Mesothelial cell of epicardium (in vitro differentiated cells): ENCODE results near the gene GPR137C. TPM values are rescaled to one million over a fixed set of nuclear protein-coding genes. Genes with fewer than 3 reads are reported as not detected.

Experiments
- DNase-seq, 2 experiments: peaks; one replicate each; pipeline ENCODE4 v3.0.0; 2021; ENCODE audit warnings: low spot score in 2 of 2; ENCODE audit not compliant: unreplicated experiment in 2 of 2
- H3K27ac Mint-ChIP-seq: 2 replicates; pipeline ENCODE4 v1.8.0; 2021; ENCODE audit warnings: mixed read lengths
- H3K27me3 Mint-ChIP-seq: 2 replicates; pipeline ENCODE4 v1.8.0; 2021; ENCODE audit warnings: low read depth, mixed read lengths
- H3K36me3 Mint-ChIP-seq: 2 replicates; pipeline ENCODE4 v1.8.0; 2021; ENCODE audit warnings: mixed read lengths
- H3K4me1 Mint-ChIP-seq: 2 replicates; pipeline ENCODE4 v1.8.0; 2021; ENCODE audit warnings: mixed read lengths
- H3K4me3 Mint-ChIP-seq: 2 replicates; pipeline ENCODE4 v1.8.0; 2021; ENCODE audit warnings: mild to moderate bottlenecking, moderate library complexity, mixed read lengths
- H3K9me3 Mint-ChIP-seq: 2 replicates; pipeline ENCODE4 v1.8.0; 2021; ENCODE audit warnings: mixed read lengths
- total RNA-seq: library from RNA; stranded (reverse); gene quantifications from 3 replicates; pipeline ENCODE4 v1.2.1, GENCODE V29; 2021
- TF ChIP-seq, protein P1 (sequence below): fragments of 200-600 bp; sonication (generic); IDR thresholded peaks from one replicate; pipeline ENCODE4 v1.5.0; 2021; ENCODE audit warnings: antibody characterized with exemption; ENCODE audit not compliant: unreplicated experiment

Gene GPR137C, protein sequence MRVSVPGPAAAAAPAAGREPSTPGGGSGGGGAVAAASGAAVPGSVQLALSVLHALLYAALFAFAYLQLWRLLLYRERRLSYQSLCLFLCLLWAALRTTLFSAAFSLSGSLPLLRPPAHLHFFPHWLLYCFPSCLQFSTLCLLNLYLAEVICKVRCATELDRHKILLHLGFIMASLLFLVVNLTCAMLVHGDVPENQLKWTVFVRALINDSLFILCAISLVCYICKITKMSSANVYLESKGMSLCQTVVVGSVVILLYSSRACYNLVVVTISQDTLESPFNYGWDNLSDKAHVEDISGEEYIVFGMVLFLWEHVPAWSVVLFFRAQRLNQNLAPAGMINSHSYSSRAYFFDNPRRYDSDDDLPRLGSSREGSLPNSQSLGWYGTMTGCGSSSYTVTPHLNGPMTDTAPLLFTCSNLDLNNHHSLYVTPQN
- 3.5 to 4.1 TPM (median 3.8 TPM) in 3 replicates for total RNA-seq

DNA sequence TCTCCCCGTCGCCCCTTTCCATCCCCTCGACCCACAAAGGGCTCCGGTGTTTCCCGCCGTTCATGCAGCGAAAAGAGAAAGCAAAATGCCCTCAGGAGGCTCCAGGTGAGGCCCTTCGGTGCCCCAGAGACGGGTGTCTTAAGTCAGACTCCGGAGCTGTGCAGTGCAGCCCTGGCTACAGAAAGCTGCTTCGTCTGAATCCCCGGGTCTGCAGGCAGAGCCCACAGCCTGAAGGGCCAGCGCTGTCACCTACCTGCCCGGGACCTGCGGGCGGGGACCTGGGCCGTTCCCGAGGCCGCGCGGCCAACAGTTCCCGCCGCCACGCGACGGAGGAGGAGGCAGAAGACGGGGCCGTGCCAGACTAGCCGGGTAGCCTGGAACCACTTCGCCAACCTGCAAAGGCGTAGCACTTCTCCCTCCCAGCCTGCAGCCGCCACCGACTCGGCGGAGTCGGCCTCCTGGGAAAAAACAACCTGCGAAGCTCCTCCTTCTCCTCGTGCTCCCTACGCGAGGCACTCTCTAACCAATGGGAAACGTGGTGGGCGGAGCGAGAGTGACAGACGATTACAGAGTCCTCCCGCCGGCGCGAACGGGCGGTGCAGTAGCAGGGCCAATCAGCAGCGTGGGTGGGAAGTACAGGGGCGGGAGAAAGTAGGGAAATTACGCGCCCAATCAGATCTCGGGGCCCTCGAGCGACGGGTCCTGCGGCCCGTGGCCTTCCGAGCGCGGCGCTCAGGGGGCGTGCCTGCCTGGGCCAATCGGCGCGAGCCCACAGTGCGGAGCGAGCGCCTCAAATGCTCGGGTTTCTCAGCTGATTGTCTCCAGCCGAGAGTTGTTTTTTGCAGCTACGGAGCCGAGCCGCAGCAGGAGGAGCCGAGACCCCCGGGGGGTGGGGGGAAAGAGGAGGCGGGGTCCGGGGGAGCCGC lies at the start of gene GPR137C, which contains the start of gene TXNDC16:
TSS of gene GPR137C (plus strand) at position 774 of the 926 bp plus-strand sequence. CDS start 312 bp downstream, outside the sequence.
TSS of gene TXNDC16 (minus strand) at position 443 of the 926 bp plus-strand sequence. CDS start 8,948 bp downstream, outside the sequence.
- Mint-ChIP-seq H3K9me3 (no peaks in the 10 kb centered on the region), H3K27ac (peak within 1 kb of the TSS; percentile 95), H3K27me3 (no peaks in the 10 kb centered on the region), H3K36me3 (no peaks in the 10 kb centered on the region), H3K4me1 (peaks cover 20% of the 10 kb centered on the region), H3K4me3 (peak within 1 kb of the TSS; percentile 90)
- TF ChIP-seq, protein P1, sequence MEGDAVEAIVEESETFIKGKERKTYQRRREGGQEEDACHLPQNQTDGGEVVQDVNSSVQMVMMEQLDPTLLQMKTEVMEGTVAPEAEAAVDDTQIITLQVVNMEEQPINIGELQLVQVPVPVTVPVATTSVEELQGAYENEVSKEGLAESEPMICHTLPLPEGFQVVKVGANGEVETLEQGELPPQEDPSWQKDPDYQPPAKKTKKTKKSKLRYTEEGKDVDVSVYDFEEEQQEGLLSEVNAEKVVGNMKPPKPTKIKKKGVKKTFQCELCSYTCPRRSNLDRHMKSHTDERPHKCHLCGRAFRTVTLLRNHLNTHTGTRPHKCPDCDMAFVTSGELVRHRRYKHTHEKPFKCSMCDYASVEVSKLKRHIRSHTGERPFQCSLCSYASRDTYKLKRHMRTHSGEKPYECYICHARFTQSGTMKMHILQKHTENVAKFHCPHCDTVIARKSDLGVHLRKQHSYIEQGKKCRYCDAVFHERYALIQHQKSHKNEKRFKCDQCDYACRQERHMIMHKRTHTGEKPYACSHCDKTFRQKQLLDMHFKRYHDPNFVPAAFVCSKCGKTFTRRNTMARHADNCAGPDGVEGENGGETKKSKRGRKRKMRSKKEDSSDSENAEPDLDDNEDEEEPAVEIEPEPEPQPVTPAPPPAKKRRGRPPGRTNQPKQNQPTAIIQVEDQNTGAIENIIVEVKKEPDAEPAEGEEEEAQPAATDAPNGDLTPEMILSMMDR = no peak
- peak; percentile 98 to 99 for DNase-seq

DNA sequence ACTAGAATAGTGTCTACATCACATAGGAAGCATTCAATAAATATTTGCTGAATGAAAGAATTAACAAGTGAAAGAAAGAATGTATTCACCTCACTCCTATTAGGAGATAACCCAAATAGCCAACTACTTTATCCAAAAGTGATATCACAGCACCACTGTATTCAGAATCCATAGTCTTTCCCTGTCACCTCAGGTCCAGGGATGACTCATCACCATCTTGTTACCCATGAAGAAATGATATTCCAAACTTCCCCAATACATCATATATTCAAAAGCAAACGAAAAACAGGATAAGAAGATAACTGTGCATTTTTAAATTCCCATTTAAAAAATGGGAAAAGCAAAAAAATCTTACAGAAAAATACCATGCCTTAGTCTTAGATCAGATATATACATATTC lies 39.4 kb upstream of the GPR137C start:
- H3K4me1 Mint-ChIP-seq = no peaks in the 10 kb centered on the region

DNA sequence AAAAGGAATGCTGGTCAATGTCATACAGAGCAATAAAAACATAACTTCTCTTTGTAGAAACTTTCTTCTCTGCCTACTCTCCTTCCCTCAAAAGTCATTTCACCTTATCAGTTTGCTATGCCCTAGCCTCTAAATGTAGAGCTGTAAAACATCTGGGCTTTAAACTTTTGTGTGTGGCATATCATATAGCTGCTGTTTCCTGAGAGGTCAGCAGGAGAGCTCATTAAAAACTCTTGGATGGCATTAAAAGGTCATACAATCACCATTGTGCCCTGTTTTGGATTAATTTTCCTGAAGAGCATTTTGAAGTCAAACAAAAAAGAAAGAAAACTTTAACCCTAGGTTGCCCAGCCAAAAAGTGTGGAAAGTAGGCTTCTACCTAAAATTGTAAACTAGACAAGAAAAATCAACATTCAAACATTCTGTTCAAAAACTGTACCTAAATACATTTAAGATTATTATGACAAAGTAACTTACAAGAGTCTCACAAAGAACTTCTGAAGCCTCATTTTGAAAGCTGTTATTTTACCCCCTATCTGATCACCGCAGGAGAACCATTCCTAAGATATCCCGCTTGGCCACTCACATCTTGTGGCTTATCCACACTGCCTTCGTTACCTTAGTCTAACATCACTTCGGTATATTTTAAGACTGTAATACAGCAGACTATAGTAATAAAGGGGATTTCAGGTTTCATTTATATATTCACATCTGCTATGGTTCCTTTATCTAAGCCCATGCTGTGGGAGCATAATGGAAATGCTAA lies 38.4 kb upstream of the GPR137C start:
- no peak for DNase-seq
- TF ChIP-seq, protein P1 = no peak
- H3K27ac Mint-ChIP-seq = no peak overlapping the region
- no peaks in the 10 kb centered on the region for H3K4me1 Mint-ChIP-seq
- H3K9me3 Mint-ChIP-seq = no peaks in the 10 kb centered on the region
- H3K27me3 Mint-ChIP-seq = no peaks in the 10 kb centered on the region
- H3K36me3 Mint-ChIP-seq = peaks cover under 1% of the 10 kb centered on the region
- no peak overlapping the region for H3K4me3 Mint-ChIP-seq

More for the DNA sequence above, 39.4 kb upstream of the GPR137C start:
- H3K4me3 Mint-ChIP-seq = no peak overlapping the region
- H3K27ac Mint-ChIP-seq = no peak overlapping the region
- H3K36me3 Mint-ChIP-seq = peaks cover 5% of the 10 kb centered on the region
- no peak for DNase-seq
- H3K27me3 Mint-ChIP-seq = no peaks in the 10 kb centered on the region
- H3K9me3 Mint-ChIP-seq = peaks cover 4% of the 10 kb centered on the region
- TF ChIP-seq, protein P1 = no peak

DNA sequence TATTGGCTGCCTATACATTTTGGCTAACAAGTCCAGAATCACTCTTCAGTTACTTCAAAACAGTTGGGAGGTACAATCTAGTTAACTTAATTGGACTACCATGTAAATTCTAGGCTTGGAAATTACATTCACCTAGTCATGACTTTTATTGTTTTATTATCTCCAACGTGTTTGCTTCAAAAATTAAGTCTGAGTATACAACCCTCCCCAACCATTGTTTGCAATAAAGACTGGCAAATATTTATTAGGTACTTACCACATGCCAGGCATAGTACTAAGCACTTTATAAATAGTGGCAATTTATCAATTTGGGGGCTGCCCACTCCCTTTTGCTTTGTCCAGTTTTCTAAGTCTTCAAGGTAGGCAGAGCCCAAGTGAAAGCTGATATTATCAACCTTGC lies 30.6 kb upstream of the GPR137C start:
- Mint-ChIP-seq H3K27me3 (no peaks in the 10 kb centered on the region), H3K27ac (no peak overlapping the region), H3K36me3 (peaks cover 4% of the 10 kb centered on the region), H3K4me1 (peaks cover 7% of the 10 kb centered on the region), H3K4me3 (no peak overlapping the region), H3K9me3 (no peaks in the 10 kb centered on the region)
- TF ChIP-seq, protein P1 = no peak
- DNase-seq = no peak
